Astrocyte (in vitro differentiated cells and primary cell): ENCODE measurements around the gene CPEB4. TPM values are rescaled to one million over a fixed set of nuclear protein-coding genes. Genes with fewer than 3 reads are reported as not detected.
A peak's percentile ranks its signal among the peaks of the same experiment; 100 is the strongest.

Experiments
- DNase-seq: peaks from one replicate; pipeline ENCODE4 v3.0.0-alpha.2; 2010; ENCODE audit warnings: low read depth
- FAIRE-seq: peaks from 2 replicates; lab custom pipeline; 2011; peaks lifted over from hg19 to GRCh38; lab: Jason Lieb, UNC
- H2AFZ ChIP-seq: 2 replicates; pipeline ENCODE4 v1.6.0; 2012; ENCODE audit warnings: low read depth, low read length, inconsistent platforms
- H3K27ac ChIP-seq: 2 replicates; pipeline ENCODE4 v1.5.1; 2011; ENCODE audit warnings: low read depth, low read length, inconsistent platforms
- H3K27me3 ChIP-seq: 2 replicates; pipeline ENCODE4 v1.6.0; 2011; ENCODE audit warnings: low read length, inconsistent platforms; ENCODE audit not compliant: insufficient read depth
- H3K36me3 ChIP-seq: 2 replicates; pipeline ENCODE4 v1.5.1; 2011; ENCODE audit warnings: low read length, inconsistent platforms; ENCODE audit not compliant: insufficient read depth
- H3K4me1 ChIP-seq: 2 replicates; pipeline ENCODE4 v1.5.1; 2011; ENCODE audit warnings: low read length, inconsistent platforms; ENCODE audit not compliant: insufficient read depth
- H3K4me2 ChIP-seq: 2 replicates; pipeline ENCODE4 v1.6.0; 2012; ENCODE audit warnings: low read length, inconsistent platforms
- H3K4me3 ChIP-seq: 2 replicates; pipeline ENCODE4 v1.5.1; 2011; ENCODE audit warnings: low read depth, mild to moderate bottlenecking, low read length, inconsistent platforms; ENCODE audit not compliant: insufficient read depth
- H3K79me2 ChIP-seq: 2 replicates; pipeline ENCODE4 v1.6.0; 2012; ENCODE audit warnings: mild to moderate bottlenecking, low read length, inconsistent platforms; ENCODE audit not compliant: insufficient read depth
- H3K9ac ChIP-seq: 2 replicates; pipeline ENCODE4 v1.6.0; 2012; ENCODE audit warnings: mild to moderate bottlenecking, low read length, inconsistent platforms
- H3K9me3 ChIP-seq: 2 replicates; pipeline ENCODE4 v1.5.1; 2012; ENCODE audit warnings: low read depth, mild to moderate bottlenecking, low read length, inconsistent platforms; ENCODE audit not compliant: insufficient read depth
- H4K20me1 ChIP-seq: 2 replicates; pipeline ENCODE4 v1.6.0; 2012; ENCODE audit warnings: low read length, inconsistent platforms; ENCODE audit not compliant: insufficient read depth
- H3K27ac Mint-ChIP-seq: one replicate; pipeline ENCODE4 v1.8.0; 2021; ENCODE audit warnings: mild to moderate bottlenecking, mixed read lengths; ENCODE audit not compliant: unreplicated experiment
- H3K27me3 Mint-ChIP-seq: one replicate; pipeline ENCODE4 v1.8.0; 2021; ENCODE audit warnings: low read depth, mixed read lengths; ENCODE audit not compliant: unreplicated experiment
- H3K36me3 Mint-ChIP-seq: one replicate; pipeline ENCODE4 v1.8.0; 2021; ENCODE audit warnings: low read depth, mixed read lengths; ENCODE audit not compliant: unreplicated experiment
- H3K4me1 Mint-ChIP-seq: one replicate; pipeline ENCODE4 v1.8.0; 2021; ENCODE audit warnings: low read depth, mixed read lengths; ENCODE audit not compliant: unreplicated experiment
- H3K4me3 Mint-ChIP-seq: one replicate; pipeline ENCODE4 v1.8.0; 2021; ENCODE audit warnings: mild to moderate bottlenecking, moderate library complexity, mixed read lengths; ENCODE audit not compliant: unreplicated experiment
- H3K9me3 Mint-ChIP-seq: one replicate; pipeline ENCODE4 v1.8.0; 2021; ENCODE audit warnings: mild to moderate bottlenecking, mixed read lengths; ENCODE audit not compliant: unreplicated experiment
- CTCF ChIP-seq: IDR thresholded peaks from 2 replicates; pipeline ENCODE4 v1.5.1; 2011; ENCODE audit warnings: low read depth, mild to moderate bottlenecking, inconsistent platforms, low read length, moderate library complexity; ENCODE audit not compliant: insufficient read depth
- EZH2 ChIP-seq: IDR thresholded peaks from 2 replicates; pipeline ENCODE4 v1.6.1; 2012; ENCODE audit warnings: mild to moderate bottlenecking, low read length, inconsistent platforms; ENCODE audit not compliant: insufficient read depth
- total RNA-seq: library from RNA; stranded (reverse); gene quantifications from 2 replicates; pipeline ENCODE4 v1.2.1, GENCODE V29; 2021

CPEB4 gene
- total RNA-seq, 1 donor from 2014 or later, result 37.2 TPM

- no peaks in the 10 kb centered on the region for H3K9me3 Mint-ChIP-seq
- TF ChIP-seq CTCF (no peak), EZH2 (no peak)
- Histone ChIP-seq H3K4me3 (no peak overlapping the region), H3K9me3 (no peaks in the 10 kb centered on the region), H3K36me3 (peaks cover 5% of the 10 kb centered on the region), H3K79me2 (peaks cover 15% of the 10 kb centered on the region), H3K9ac (no peak overlapping the region), H3K27ac (no peak overlapping the region), H4K20me1 (peaks cover 22% of the 10 kb centered on the region), H3K4me1 (no peaks in the 10 kb centered on the region), H3K4me2 (no peak overlapping the region), H2AFZ (no peak overlapping the region), H3K27me3 (no peaks in the 10 kb centered on the region)
- FAIRE-seq (no peak), DNase-seq (no peak)
- H3K4me1 Mint-ChIP-seq, result peaks cover 12% of the 10 kb centered on the region
- no peaks in the 10 kb centered on the region for H3K27me3 Mint-ChIP-seq
- no peak overlapping the region for H3K27ac Mint-ChIP-seq
- H3K4me3 Mint-ChIP-seq, result no peak overlapping the region
- peaks cover 4% of the 10 kb centered on the region for H3K36me3 Mint-ChIP-seq
Observed at GRCh38 chr5:173940269-173940668, 52.1 kb downstream of the CPEB4 start.

- Mint-ChIP-seq H3K9me3 (no peaks in the 10 kb centered on the region), H3K4me3 (no peak overlapping the region), H3K4me1 (peaks cover 12% of the 10 kb centered on the region), H3K27me3 (no peaks in the 10 kb centered on the region), H3K36me3 (peaks cover 4% of the 10 kb centered on the region), H3K27ac (no peak overlapping the region)
- FAIRE-seq (no peak), DNase-seq (no peak)
- H4K20me1 ChIP-seq, result peaks cover 18% of the 10 kb centered on the region
- H3K27ac ChIP-seq, result no peak overlapping the region
- no peaks in the 10 kb centered on the region for H3K4me1 ChIP-seq
- no peak for TF ChIP-seq EZH2
- TF ChIP-seq CTCF, result no peak
- peaks cover 11% of the 10 kb centered on the region for H3K36me3 ChIP-seq
- no peak overlapping the region for H2AFZ ChIP-seq
- no peak overlapping the region for H3K4me2 ChIP-seq
- no peaks in the 10 kb centered on the region for H3K9me3 ChIP-seq
- H3K79me2 ChIP-seq, result peaks cover 15% of the 10 kb centered on the region
- H3K27me3 ChIP-seq, result no peaks in the 10 kb centered on the region
- no peak overlapping the region for H3K4me3 ChIP-seq
- H3K9ac ChIP-seq, result no peak overlapping the region
Observed at GRCh38 chr5:173941102-173941501, 53.0 kb downstream of the CPEB4 start.

- Histone ChIP-seq H3K4me1 (no peaks in the 10 kb centered on the region), H3K27ac (no peak overlapping the region), H3K4me3 (no peak overlapping the region), H3K9ac (no peak overlapping the region), H3K27me3 (no peaks in the 10 kb centered on the region), H3K36me3 (peaks cover 18% of the 10 kb centered on the region), H4K20me1 (peaks cover 15% of the 10 kb centered on the region), H3K9me3 (no peaks in the 10 kb centered on the region), H2AFZ (no peak overlapping the region), H3K4me2 (no peak overlapping the region), H3K79me2 (peaks cover 15% of the 10 kb centered on the region)
- H3K4me3 Mint-ChIP-seq, result peak overlapping the region; percentile 6
- no peaks in the 10 kb centered on the region for H3K9me3 Mint-ChIP-seq
- FAIRE-seq (no peak), DNase-seq (no peak)
- H3K27ac Mint-ChIP-seq, result no peak overlapping the region
- peaks cover 12% of the 10 kb centered on the region for H3K4me1 Mint-ChIP-seq
- TF ChIP-seq EZH2 (no peak), CTCF (no peak)
- H3K36me3 Mint-ChIP-seq, result peaks cover 6% of the 10 kb centered on the region
- no peaks in the 10 kb centered on the region for H3K27me3 Mint-ChIP-seq
Observed at GRCh38 chr5:173941758-173942401, 53.7 kb downstream of the CPEB4 start.
